ENCODE data around the gene CCRL2. TPM values are rescaled to one million over a fixed set of nuclear protein-coding genes. Genes with fewer than 3 reads are reported as not detected.

CCRL2 gene
- total and polyA plus RNA-seq, 9 of the 15 experiments (the other 6 are each of a cell fraction or from before 2014, with no cell fraction given): 3.4 to 5.7 (median 4.0) TPM

- no peak for TF ChIP-seq ZNF224 (CRISPR knock-in tag; IDR thresholded peaks at IDR 0.05)
- TF ChIP-seq TFE3 (CRISPR knock-in tag; IDR thresholded peaks at IDR 0.05): peak; percentile 9; the same call in 1 of the 2 replicates
- TF ChIP-seq HBP1 (CRISPR knock-in tag; IDR thresholded peaks at IDR 0.05): no peak
- TF ChIP-seq TEAD4 (IDR thresholded peaks at IDR 0.05; ENCODE audit: low read length): peak; percentile 93
- TF ChIP-seq TEAD4 (CRISPR knock-in tag; IDR thresholded peaks at IDR 0.05; ENCODE audit: borderline replicate concordance): no peak
- TF ChIP-seq ETV1 (tag; conservative IDR thresholded peaks at IDR 0.05; ENCODE audit: low read depth): peak; percentile 89
- TF ChIP-seq GATAD2A (IDR thresholded peaks at IDR 0.05): 0 out of 2 replicates have a peak, but pooled peaks have one; percentile 65
- TF ChIP-seq MYBL2 (IDR thresholded peaks at IDR 0.05; ENCODE audit: low read depth): no peak
- no peak for TF ChIP-seq MYBL2 (CRISPR knock-in tag; IDR thresholded peaks at IDR 0.05; ENCODE audit: borderline replicate concordance)
- no peak for TF ChIP-seq SRSF1 (IDR thresholded peaks at IDR 0.05; ENCODE audit: low read depth, low read length)
- no peak; the same call in 1 of the 2 replicates for TF ChIP-seq MYC (IDR thresholded peaks at IDR 0.05; ENCODE audit: low read depth, low read length)
- TF ChIP-seq MYC (CRISPR knock-in tag; IDR thresholded peaks at IDR 0.05; ENCODE audit: borderline replicate concordance, low read depth): no peak
- peak; percentile 99 for TF ChIP-seq ARID1B (IDR thresholded peaks at IDR 0.05)
- TF ChIP-seq CTBP1 (IDR thresholded peaks at IDR 0.05; ENCODE audit: borderline replicate concordance): peak; percentile 96
- no peak for TF ChIP-seq MTF1 (CRISPR knock-in tag; IDR thresholded peaks at IDR 0.05; ENCODE audit: borderline replicate concordance)
- peak; percentile 74 for TF ChIP-seq ZNF311 (CRISPR knock-in tag; IDR thresholded peaks at IDR 0.05)
- no peak for TF ChIP-seq EHMT2 (IDR thresholded peaks at IDR 0.05)
- TF ChIP-seq THAP7 (CRISPR knock-in tag; IDR thresholded peaks at IDR 0.05): peak; percentile 80
- TF ChIP-seq ZNF609 (CRISPR knock-in tag; IDR thresholded peaks at IDR 0.05; ENCODE audit: borderline replicate concordance): no peak; the same call in 1 of the 2 replicates
- no peak for TF ChIP-seq CHCHD3 (CRISPR knock-in tag; IDR thresholded peaks at IDR 0.05)
Measured at GRCh38 chr3:46406788-46407611, at the start of gene CCRL2, which contains the start of gene CCR5AS (continued).
